HFFc6 (cell line): ENCODE measurements around the gene GPC1. TPM values are rescaled to one million over a fixed set of nuclear protein-coding genes. Genes with fewer than 3 reads are reported as not detected.

Experiments used
- DNase-seq: peaks from one replicate; pipeline ENCODE4 v3.0.0-alpha.2; 2018
- H3K27ac Mint-ChIP-seq: 2 replicates; pipeline ENCODE4 v1.8.0; 2020; ENCODE audit warnings: mild to moderate bottlenecking, mixed read lengths
- H3K27me3 Mint-ChIP-seq: 2 replicates; pipeline ENCODE4 v1.8.0; 2021; ENCODE audit warnings: mild to moderate bottlenecking, moderate library complexity, mixed read lengths; ENCODE audit not compliant: insufficient read depth
- H3K36me3 Mint-ChIP-seq: 2 replicates; pipeline ENCODE4 v1.8.0; 2021; ENCODE audit warnings: low read depth, mixed read lengths
- H3K4me1 Mint-ChIP-seq: 2 replicates; pipeline ENCODE4 v1.8.0; 2020; ENCODE audit warnings: low read depth, mixed read lengths
- H3K4me3 Mint-ChIP-seq: 2 replicates; pipeline ENCODE4 v1.8.0; 2020; ENCODE audit warnings: mild to moderate bottlenecking, moderate library complexity, mixed read lengths
- H3K9me3 Mint-ChIP-seq: 2 replicates; pipeline ENCODE4 v1.8.0; 2020; ENCODE audit warnings: mild to moderate bottlenecking, mixed read lengths
- CTCF ChIP-seq: fragments of 200-600 bp; sonication (generic); IDR thresholded peaks from 2 replicates; pipeline ENCODE4 v1.5.0; 2021; ENCODE audit warnings: antibody characterized with exemption, mild to moderate bottlenecking
- total RNA-seq, 6 experiments: library from RNA; stranded (reverse); fragmentation: NEBNext Ultra II Directional; extraction: Animal tissue kit (Norgen Biotek cat#: 25700); gene quantifications; 2 replicates in 1 of 6; 3 replicates in 5 of 6; pipeline ENCODE4 v1.2.3, GENCODE V29; 2021

GPC1 gene
- total RNA-seq, 6 experiments from 2014 or later: 315 to 403 (median 350) TPM

- no peak for TF ChIP-seq CTCF
- Mint-ChIP-seq H3K9me3 (no peaks in the 10 kb centered on the region), H3K27ac (peak overlapping the region; percentile 80; the same call in 1 of the 2 replicates), H3K4me3 (no peak overlapping the region), H3K4me1 (peaks cover 25% of the 10 kb centered on the region), H3K36me3 (no peaks in the 10 kb centered on the region), H3K27me3 (peaks cover 4% of the 10 kb centered on the region)
- DNase-seq: no peak
These were observed 3.6 kb downstream of the GPC1 start for GRCh38 chr2:240438810-240439697.

GRCh38 chr2:240439698-240440151 is 4.3 kb downstream of the GPC1 start:
- no peaks in the 10 kb centered on the region for H3K36me3 Mint-ChIP-seq
- no peak for DNase-seq
- no peak overlapping the region for H3K4me3 Mint-ChIP-seq
- no peak overlapping the region for H3K27ac Mint-ChIP-seq
- H3K4me1 Mint-ChIP-seq: peaks cover 20% of the 10 kb centered on the region
- TF ChIP-seq CTCF: no peak
- no peaks in the 10 kb centered on the region for H3K9me3 Mint-ChIP-seq
- H3K27me3 Mint-ChIP-seq: peaks cover 4% of the 10 kb centered on the region

GRCh38 chr2:240440251-240440650 is 4.8 kb downstream of the GPC1 start:
- Mint-ChIP-seq H3K9me3 (no peaks in the 10 kb centered on the region), H3K4me1 (peaks cover 20% of the 10 kb centered on the region), H3K36me3 (0 out of 2 replicates have a peak, but pooled peaks cover 3% of the 10 kb centered on the region), H3K4me3 (no peak overlapping the region), H3K27ac (no peak overlapping the region), H3K27me3 (peaks cover 4% of the 10 kb centered on the region)
- no peak for DNase-seq
- no peak for TF ChIP-seq CTCF

GRCh38 chr2:240440704-240441320 is 5.3 kb downstream of the GPC1 start:
- Mint-ChIP-seq H3K27me3 (peaks cover 4% of the 10 kb centered on the region), H3K9me3 (no peaks in the 10 kb centered on the region), H3K36me3 (0 out of 2 replicates have a peak, but pooled peaks cover 3% of the 10 kb centered on the region), H3K27ac (no peak overlapping the region), H3K4me3 (no peak overlapping the region), H3K4me1 (peaks cover 20% of the 10 kb centered on the region)
- no peak for TF ChIP-seq CTCF
- DNase-seq: no peak

- peaks cover 20% of the 10 kb centered on the region for H3K4me1 Mint-ChIP-seq
- peaks cover 4% of the 10 kb centered on the region for H3K27me3 Mint-ChIP-seq
- DNase-seq: no peak
- H3K27ac Mint-ChIP-seq: no peak overlapping the region
- H3K9me3 Mint-ChIP-seq: no peaks in the 10 kb centered on the region
- 0 out of 2 replicates have a peak, but pooled peaks cover 3% of the 10 kb centered on the region for H3K36me3 Mint-ChIP-seq
- no peak for TF ChIP-seq CTCF
- H3K4me3 Mint-ChIP-seq: no peak overlapping the region
These were observed 6.0 kb downstream of the GPC1 start for GRCh38 chr2:240441326-240441992.
